MM.1S (cell line): ENCODE results near the gene BLOC1S3.

Source experiments
- EZH2 ChIP-seq: fragments of 300-600 bp; sonication (generic); optimal IDR thresholded peaks from 2 replicates; pipeline ENCODE3; 2017; ENCODE audit warnings: low read depth, mild to moderate bottlenecking, antibody characterized with exemption, low read length, mixed read lengths
- EZH2phosphoT487 ChIP-seq: fragments of 300-600 bp; sonication (generic); IDR thresholded peaks from 2 replicates; pipeline ENCODE4 v1.6.1; 2018; ENCODE audit warnings: antibody characterized with exemption, low read length
- TF ChIP-seq, protein P1 (sequence below): fragments of 300-600 bp; sonication (generic); IDR thresholded peaks from 2 replicates; pipeline ENCODE4 v1.5.1; 2016; ENCODE audit warnings: antibody characterized with exemption, low read length, mixed read lengths

- TF ChIP-seq, protein P1, sequence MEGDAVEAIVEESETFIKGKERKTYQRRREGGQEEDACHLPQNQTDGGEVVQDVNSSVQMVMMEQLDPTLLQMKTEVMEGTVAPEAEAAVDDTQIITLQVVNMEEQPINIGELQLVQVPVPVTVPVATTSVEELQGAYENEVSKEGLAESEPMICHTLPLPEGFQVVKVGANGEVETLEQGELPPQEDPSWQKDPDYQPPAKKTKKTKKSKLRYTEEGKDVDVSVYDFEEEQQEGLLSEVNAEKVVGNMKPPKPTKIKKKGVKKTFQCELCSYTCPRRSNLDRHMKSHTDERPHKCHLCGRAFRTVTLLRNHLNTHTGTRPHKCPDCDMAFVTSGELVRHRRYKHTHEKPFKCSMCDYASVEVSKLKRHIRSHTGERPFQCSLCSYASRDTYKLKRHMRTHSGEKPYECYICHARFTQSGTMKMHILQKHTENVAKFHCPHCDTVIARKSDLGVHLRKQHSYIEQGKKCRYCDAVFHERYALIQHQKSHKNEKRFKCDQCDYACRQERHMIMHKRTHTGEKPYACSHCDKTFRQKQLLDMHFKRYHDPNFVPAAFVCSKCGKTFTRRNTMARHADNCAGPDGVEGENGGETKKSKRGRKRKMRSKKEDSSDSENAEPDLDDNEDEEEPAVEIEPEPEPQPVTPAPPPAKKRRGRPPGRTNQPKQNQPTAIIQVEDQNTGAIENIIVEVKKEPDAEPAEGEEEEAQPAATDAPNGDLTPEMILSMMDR: no peak
- no peak for TF ChIP-seq EZH2phosphoT487
- no peak for TF ChIP-seq EZH2
Observed at GRCh38 chr19:45164577-45165335, 13.8 kb upstream of the BLOC1S3 start.
